HG02981 (cell line): ENCODE results near the gene SDCCAG8.

Source experiments
- ATAC-seq: cut with Tn5 transposase; IDR thresholded peaks from one replicate; pipeline ENCODE4 v1.9.1; 2021; ENCODE audit warnings: mild to moderate bottlenecking, moderate library complexity; ENCODE audit not compliant: unreplicated experiment

The SDCCAG8 gene

DNA sequence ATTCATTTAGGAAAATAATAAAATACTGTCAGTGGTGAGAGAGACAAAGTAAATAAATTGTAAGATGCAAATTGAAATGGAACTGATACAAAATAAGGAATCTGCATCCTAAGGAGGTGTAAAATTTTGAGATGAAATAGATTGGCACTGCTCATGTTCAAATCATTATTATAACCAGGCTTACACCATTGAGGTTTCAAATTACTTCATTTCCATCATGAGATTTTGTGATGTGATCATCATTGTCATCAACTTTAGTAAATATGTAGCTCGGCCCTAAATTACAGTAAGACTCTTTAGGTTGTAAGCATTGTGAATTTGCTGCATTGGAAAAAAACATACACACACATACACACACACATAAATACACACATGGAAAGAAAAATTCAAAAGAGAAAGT lies 123.4 kb downstream of the SDCCAG8 start:
- ATAC-seq: no peak

DNA sequence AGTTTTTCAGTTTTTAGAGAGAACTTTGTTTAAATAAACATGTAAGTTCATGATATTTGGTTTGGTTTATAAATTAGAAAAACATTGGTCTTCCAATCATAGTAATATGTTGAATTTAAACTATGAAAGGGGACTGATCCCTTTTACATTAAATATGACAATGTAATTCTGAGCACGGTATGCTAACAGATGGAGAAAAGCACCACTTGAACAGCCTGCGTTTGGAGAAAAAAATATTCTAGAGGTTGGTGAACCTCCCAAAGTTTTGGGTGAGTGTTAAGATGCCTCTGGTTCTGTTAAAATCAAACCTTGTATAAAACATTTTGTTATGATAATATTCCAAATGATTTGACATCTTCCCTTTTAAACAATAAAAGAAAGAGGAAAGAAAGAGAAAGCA lies 123.9 kb downstream of the SDCCAG8 start:
- no peak for ATAC-seq

DNA sequence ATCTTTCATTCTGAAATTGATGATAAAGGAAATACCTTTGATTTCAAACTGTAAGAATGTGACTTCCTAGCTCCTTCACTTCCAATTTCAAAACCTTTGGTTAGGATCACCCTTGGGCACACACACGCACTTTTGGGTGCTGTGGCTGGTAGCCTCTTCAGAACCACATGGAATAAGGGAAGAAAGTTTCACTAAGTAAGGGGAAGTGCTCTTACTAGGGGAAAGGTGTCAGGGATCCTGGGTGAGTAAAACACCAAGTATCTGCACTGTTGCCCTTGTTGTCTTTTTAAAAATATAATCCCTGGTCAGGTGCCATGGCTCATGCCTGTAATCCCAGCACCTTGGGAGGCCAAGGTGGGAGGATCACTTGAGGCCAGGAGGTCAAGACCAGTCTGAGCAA lies 132.4 kb downstream of the SDCCAG8 start:
- no peak for ATAC-seq

DNA sequence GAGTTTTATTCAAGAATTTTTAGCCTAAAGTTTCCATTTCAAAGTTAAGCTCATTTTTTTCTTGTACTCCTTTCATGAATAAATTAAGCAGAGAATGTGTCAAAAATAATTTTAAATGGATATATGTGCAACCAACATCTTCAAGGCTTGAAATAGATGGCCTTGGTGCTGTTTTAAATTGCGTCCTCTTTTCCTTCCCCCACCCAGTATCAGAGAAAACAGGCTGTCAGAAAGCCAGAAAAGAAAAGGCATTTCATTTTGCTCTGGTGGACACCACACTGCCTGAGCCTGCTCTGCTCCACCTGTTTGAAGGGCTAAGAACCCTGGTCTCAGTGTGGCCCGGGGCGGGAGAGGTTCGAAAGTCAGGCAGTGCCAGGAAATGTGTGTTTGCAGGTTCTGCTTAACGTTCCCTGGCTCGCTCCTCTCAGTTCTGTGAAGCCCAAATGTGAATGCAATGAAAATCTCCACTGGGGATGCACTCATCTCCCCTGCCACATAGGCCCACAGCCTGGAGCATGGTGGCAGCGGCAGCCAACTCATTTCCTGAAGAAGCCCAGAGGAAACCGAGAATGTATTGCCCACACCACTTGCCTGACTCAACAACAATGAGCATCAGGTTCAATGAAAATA lies 134.4 kb downstream of the SDCCAG8 start:
- no peak for ATAC-seq

DNA sequence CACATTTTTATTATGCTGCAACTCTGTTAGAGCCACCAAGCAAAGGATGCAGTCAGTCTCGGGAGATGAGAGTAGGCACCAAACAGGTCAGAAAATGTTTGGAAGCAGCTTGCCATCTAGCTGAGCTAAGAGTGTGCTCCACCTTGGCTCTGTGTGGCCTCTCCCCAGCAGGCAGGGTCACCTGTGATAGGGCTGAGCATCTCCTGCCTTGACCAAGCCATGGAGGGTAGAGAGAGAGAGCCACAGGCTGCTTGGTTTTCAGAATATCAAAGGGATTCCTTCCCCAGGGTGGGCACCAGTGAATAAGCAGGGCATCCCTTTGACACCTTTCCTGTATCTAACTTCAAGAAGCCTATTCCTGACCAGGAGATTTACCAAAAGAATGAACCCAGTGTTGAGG lies 135.5 kb downstream of the SDCCAG8 start:
- no peak for ATAC-seq

DNA sequence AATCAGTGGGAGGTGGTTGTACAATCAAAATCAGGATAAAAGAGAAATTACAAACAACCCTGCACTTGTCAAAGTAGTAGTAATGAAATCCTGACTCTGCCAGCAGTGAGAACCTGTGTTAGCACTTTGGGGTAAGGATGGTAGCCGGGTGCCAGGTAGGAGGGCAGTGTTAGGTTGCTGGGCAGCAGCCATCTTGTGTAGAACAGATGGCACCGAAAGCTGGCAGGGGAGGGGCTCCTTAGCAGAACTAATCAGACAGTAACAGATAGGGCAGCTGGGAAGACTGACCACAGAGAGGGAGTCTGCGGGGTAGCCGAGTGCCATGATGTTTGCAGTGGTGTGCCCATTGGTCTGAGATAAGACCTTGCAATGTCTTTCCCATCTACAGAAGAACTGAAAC lies 137.3 kb downstream of the SDCCAG8 start:
- ATAC-seq: no peak

DNA sequence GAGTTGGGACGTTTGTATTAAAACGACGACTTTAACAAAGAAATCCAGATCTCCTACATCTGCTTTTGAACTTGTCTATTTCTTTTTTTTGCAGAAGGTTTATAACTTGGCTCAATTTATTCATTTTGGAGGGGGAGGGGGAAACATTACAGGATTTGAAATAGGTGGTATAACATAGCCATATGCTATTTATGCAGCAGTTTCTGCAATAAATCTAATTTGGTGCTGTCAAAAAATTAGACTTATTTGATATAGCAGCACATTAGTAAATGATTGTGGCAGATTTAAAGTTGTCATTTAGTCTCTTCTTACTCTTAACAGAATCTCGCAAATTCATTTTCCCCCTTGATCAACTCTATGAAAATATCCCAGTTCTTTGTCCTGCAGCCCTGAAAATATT lies 138.2 kb downstream of the SDCCAG8 start:
- ATAC-seq: no peak

DNA sequence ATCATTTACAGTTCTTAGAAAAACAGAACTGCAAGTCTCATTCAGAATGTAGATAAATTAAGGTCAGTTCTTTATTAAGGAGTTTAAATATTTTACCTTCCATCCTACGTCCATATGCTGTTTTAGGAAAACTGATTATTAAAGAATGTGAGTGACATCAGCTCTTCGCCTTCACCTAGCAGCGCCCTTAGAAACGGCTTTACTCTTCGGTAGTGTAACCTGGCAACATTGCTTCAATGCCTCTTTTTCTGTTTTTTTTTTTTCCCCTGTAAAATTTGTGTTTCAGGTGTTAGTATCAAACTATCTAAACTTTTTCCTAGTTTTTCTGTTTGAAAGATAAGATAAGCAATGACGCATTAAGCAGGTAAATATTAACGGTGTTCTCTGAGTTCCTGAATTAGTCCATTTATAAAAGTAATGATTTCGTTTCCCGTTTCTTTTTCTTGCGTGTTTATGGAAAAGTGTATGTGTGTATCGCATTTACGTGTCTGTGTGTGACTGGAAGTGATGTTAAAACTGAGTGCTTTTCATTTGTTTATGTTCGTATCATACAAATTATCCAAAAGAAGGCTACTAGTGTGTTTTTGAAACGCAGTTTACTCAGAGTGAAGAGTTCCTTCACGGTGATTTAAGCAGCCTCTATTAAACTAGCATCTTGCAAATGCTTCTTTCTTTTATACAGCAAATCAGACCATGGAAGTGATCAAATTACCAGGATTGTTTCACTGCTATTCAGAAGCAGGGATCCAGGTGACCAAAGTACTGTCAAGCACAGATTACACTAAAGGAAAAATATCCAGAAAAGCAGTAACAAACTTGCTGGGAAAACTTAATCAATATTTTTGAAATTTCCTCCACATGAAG lies 139.0 kb downstream of the SDCCAG8 start:
- no peak for ATAC-seq

DNA sequence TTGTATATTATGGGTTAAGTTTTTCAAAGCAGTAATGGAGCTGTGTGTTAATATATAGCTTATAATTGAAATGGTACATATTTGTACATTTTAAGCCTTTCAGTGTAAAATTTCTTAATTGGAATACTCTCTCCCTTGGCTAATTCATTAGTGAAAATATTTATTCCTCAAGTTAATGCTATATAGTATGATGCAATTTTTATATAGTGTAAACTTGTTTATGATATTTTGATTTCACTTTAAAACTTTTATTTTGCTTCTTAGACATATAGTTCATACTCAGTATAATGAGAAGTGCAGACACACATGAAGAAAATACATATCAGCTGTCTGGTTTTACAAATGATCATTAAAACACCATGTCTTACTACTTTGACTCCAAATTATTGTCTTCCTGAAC lies 140.6 kb downstream of the SDCCAG8 start:
- no peak for ATAC-seq

DNA sequence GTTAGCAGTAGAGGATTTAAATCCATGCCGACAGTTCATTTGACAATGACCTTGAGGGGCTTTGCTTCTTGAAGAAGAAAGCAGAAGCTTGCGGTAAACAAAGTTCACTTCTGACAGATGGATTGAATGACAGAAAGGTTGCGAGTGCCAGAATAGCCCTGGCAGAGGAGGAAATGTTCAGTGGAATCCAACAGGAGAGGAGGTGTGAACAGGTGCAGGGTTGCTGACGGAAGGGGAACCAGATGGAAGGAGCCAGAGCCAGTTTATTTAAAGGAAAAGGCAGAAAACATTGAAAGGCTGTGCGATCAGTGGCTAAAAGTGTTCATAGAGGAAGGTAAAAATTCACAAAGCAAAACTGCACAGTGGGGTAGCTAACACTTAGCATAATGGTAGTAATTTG lies 141.0 kb downstream of the SDCCAG8 start:
- ATAC-seq: no peak

DNA sequence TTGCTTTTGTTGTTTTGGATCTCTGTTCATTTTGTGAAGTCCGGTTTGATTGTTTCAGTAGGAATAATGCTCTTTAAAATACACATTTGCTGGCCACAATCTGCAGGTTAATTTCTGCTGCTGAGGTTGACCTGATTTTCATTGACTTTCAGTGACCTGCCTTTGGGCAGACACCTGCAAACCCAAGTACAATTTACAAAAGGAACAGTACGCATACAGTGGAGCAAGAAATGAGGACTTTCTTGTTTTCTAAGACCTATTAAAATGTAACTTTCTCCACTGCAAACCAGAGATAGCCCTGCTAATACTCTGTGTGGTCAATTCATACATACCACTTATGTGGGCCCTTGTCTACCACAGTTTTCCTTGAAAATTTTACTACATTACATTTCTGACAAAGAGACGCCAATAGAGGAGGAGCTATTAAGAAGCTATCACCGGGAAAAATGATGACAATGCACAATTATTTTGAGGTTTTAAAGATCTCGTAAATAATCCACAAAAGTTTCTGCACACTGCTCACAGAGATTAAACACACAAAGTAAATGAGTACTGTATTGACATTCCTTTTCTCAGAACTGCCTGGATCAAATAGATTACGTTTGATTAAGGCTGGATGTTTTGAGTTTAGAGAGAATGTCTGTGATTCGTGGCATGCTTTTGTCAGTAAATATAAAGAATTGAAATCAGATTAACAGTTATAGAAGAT lies 141.9 kb downstream of the SDCCAG8 start:
- no peak for ATAC-seq

DNA sequence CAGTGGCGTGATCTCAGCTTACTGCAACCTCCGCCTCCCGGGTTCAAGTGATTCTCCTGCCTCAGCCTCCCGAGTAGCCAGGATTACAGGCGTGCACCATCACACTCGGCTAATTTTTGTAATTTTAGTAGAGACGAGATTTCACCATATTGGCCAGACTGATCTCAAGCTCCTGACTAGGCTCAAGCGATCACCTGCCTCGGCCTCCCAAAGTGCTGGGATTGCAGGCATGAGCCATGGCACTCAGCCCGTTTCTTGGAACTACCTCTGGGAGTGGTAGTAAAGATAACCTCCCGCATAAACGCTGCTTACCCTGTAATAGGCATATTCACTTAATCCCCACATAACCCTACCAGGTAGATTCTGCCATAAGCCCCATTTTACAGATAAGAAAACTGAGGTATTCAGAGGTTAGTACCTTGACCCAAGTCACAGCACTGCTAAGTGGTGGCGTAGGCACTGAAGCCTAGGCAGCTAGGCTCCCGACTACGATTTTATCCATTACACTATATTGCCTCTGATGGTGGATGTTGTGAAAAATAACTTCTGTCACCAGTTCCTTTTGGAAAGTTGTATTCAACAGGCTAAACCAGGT lies 143.8 kb downstream of the SDCCAG8 start:
- ATAC-seq: no peak

DNA sequence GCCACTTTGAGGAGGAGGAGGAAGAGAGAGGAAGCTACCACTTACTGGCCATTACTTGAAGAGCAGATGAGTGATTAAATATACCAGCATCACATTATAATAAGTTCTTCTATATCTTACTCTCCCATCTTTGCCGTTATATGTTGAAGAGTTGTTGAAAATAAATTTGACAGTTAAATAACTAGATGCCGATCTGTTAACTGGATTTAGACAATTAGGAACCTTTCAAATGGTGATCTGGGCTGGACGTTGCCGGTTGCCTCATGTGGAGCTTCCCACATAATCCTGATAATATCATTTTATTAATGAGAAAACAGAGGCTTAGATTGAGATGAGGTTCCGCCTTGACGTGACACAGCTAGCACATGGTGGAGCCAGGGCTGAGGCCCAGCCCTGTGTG lies 147.0 kb downstream of the SDCCAG8 start:
- ATAC-seq: no peak

DNA sequence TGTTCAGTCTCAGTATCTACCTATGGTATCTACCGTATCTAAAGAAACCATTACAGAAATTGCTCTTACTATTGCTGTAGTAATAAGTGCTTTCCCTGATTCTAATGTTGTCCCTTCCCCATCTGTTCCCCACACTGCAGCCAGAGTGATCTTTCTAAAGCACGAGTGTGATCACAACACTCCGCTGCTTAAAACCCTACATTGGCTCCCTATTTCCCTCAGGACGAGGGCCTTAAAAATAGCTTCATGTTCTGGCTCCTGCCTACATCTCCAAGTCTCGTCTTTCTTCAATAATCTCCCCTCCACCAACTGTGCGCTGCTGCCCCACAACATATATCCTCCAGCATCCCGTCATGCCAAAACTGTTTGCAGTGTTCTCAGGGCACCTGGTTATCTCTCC lies 150.6 kb downstream of the SDCCAG8 start:
- ATAC-seq: no peak

DNA sequence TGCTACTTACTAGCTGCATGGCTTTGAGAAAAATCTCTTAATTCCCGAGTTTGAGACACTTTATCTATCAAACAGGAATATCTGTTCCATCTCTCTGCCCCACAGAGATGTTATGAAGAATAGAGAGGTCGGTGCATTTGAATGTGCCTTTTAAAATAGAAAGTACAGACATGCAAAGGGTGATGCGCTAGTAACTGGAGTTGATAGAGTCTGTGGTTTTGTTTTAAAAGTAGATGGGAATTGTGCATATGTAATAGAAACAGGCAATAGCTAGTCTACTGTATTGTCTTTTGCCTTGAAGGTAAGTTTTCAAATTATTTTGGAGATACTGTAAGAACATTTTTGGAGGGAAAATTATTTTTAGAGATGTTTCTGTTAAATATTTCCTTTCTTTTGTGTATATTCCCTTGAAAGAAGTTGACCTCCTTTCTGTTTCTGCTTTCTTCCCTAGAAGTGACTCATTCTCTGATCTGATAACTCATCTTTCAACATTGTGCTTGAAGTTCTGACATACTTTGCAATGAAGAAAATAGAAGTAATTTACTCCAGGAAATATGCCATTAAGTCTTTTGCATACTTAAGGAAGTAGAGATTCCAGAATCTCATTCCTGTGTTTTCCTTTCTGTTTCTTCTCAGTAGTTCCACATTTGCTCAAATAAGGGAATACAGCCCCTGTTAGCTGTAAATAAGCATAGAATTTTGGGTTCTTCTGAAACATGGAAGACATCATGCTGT lies 151.6 kb downstream of the SDCCAG8 start:
- ATAC-seq: no peak

DNA sequence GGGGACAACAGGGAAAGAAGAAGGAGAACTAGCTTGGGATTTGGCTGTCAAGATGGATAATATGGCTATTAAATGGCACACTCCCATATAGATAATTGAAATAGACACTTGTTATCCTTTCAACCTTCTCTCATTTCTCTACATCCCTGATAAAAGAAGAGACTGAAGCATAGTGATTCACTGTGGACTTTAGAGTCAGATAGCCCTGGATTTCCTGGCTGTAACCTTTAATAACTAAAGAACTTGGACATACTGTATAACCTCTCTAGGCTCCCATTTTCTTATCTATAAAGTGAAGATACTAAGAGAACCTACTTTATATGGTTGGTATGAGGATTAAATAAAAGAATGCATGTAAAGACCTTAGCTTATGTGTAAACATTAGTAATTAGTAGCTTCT lies 152.6 kb downstream of the SDCCAG8 start:
- ATAC-seq: no peak

DNA sequence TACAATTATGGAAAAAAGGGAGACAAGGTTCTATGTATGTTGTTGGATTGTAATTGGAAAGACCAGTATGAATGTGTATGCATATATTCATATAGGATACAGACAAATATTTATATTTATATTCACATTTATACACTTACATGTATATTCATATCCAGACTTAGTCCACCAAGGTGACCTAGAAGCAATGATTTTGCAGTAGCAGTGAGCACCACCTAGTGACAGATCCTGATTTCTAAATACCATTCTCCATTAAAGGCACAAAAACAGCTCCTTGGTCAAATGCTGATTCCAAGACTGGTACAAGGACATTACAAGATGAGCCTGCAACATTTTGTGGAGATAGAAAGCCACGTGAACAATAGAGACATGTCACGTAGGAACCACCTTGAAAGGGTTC lies 153.4 kb downstream of the SDCCAG8 start:
- ATAC-seq: no peak

DNA sequence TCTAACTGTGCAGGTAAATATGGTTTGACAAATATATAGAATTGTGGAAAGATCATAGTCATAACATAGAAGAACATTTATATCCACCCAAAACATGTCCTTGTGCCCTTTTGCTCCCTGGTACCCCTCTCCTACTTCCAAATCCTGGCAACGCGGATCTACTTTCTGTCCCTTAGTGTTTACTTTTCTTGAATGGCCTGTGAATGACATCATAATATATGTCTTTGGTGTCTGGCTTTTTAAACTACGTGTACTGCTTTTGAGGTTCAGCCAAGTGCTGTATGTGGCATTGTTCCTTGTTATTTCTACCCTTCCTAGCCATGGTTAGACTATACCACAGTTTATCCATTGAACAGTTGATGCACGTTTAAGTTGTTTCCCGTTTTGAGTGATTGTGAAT lies 155.6 kb downstream of the SDCCAG8 start:
- ATAC-seq: no peak

DNA sequence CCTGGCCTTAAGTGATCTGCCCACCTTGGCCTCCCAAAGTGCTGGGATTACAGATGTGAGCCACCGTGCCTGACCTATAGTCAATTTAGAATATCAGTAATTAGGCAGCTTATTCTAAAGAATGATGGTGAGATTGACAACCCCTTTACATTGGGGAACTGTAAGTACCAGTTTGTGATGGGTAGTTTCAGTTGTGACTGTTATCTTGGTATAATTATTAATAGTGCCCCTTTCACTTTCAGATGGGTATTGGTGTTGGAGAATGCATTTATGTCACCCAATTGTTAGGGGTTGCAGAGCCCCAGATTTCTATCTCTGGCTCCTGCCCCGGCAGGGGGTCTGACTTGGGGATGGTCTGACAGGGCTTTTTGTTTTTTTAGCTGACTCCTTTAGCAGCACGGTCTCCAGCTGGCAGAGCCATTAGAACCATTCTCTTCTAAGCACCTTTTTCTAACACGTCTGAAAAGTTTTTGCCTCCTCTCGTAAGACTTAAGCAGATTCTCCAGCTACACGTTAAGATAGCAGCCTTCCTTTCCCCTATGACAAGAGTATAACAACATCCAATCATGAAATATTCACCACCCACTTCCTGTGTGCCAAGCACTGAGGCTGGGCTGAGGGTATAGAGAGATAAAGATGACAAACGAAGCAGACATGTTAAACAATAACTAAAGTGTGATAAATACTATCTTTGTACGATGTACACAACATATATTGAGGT lies 157.8 kb downstream of the SDCCAG8 start:
- peak; percentile 70 for ATAC-seq

DNA sequence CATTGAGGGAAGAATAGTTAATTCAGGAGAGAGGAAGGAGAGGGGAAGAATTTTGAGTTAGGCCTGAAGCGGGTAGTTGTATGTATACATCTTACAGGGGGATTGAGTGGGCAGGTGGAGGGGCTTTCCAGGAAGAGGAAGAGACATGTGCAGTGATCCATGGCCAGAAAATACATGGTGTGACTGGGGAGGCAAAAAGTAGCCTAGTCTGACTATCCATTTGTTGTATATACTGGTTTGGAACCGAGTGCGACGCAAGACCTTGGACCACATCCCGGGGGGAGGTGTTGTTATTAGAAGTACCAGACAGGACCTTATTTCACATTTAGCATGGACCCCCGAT lies 158.3 kb downstream of the SDCCAG8 start:
- ATAC-seq: no peak
